PC-9 (cell line): ENCODE results near the gene ARGLU1. TPM values are rescaled to one million over a fixed set of nuclear protein-coding genes. Genes with fewer than 3 reads are reported as not detected.

Source experiments
- BruUV-seq: library from RNA; stranded (reverse); fragments of 400-500 nt; replicated peaks from 2 replicates; lab custom pipeline; 2021; lab: Mats Ljungman, UMichigan
- CTCF ChIA-PET: fragments of 300-600 bp; sonication (Branson Sonifier 250); formaldehyde crosslinking; loops from one replicate; lab custom pipeline; 2022; ENCODE audit warnings: antibody characterized with exemption; lab: Charles Lee
- POLR2A ChIA-PET: fragments of 300-600 bp; sonication (Branson Sonifier 250); formaldehyde crosslinking; loops from one replicate; lab custom pipeline; 2022; ENCODE audit warnings: antibody characterized with exemption; ENCODE audit not compliant: unreplicated experiment; lab: Charles Lee
- DNase-seq, 2 experiments: peaks; one replicate each; pipeline versions ENCODE4 v3.0.0 to v3.0.0-alpha.2; 2015 to 2022; ENCODE audit warnings: mixed read lengths in 1 of 2
- H2AFZ ChIP-seq: fragments of 200-600 bp; sonication (generic); 2 replicates; pipeline ENCODE4 v1.8.1; 2017; ENCODE audit warnings: antibody characterized with exemption
- H3F3A ChIP-seq: fragments of 200-600 bp; sonication (generic); 2 replicates; pipeline ENCODE4 v1.8.1; 2017; ENCODE audit warnings: antibody characterized with exemption, mild to moderate bottlenecking, low read depth; ENCODE audit not compliant: insufficient read depth
- H3K27ac ChIP-seq: fragments of 200-600 bp; sonication (generic); 2 replicates; pipeline ENCODE4 v1.6.1; 2016; ENCODE audit warnings: mixed run types
- H3K27me3 ChIP-seq: fragments of 200-600 bp; sonication (generic); 2 replicates; pipeline ENCODE4 v1.6.1; 2016; ENCODE audit warnings: low read depth, mixed run types; ENCODE audit not compliant: insufficient read depth
- H3K36me3 ChIP-seq: fragments of 200-600 bp; sonication (generic); 2 replicates; pipeline ENCODE4 v1.6.1; 2016; ENCODE audit warnings: low read depth, mixed run types
- H3K4me1 ChIP-seq: fragments of 200-600 bp; sonication (generic); replicated peaks from 2 replicates; pipeline ENCODE4 v1.6.1; 2016; ENCODE audit warnings: mixed run types; ENCODE audit not compliant: insufficient read depth
- H3K4me2 ChIP-seq: fragments of 200-600 bp; sonication (generic); 2 replicates; pipeline ENCODE4 v1.6.1; 2017; ENCODE audit warnings: mixed run types
- H3K4me3 ChIP-seq: fragments of 200-600 bp; sonication (generic); 2 replicates; pipeline ENCODE4 v1.6.1; 2016; ENCODE audit warnings: mixed run types
- H3K79me2 ChIP-seq: fragments of 200-600 bp; sonication (generic); 2 replicates; pipeline ENCODE4 v1.6.1; 2017; ENCODE audit warnings: low read depth, mixed run types
- H3K9me2 ChIP-seq: fragments of 200-600 bp; sonication (generic); 2 replicates; pipeline ENCODE4 v1.8.1; 2017; ENCODE audit warnings: mild to moderate bottlenecking; ENCODE audit not compliant: insufficient read depth
- H3K9me3 ChIP-seq: fragments of 200-600 bp; sonication (generic); 2 replicates; pipeline ENCODE4 v1.8.1; 2016; ENCODE audit warnings: low read depth; ENCODE audit not compliant: insufficient read depth
- H4K20me1 ChIP-seq: fragments of 200-600 bp; sonication (generic); 2 replicates; pipeline ENCODE4 v1.8.1; 2017; ENCODE audit not compliant: insufficient read depth
- EZH2 ChIP-seq: fragments of 200-600 bp; sonication (generic); IDR thresholded peaks from 2 replicates; pipeline ENCODE4 v1.8.0; 2017; ENCODE audit warnings: antibody characterized with exemption, low read depth
- intact Hi-C: fragments of 100-400 bp; cut with micrococcal nuclease; formaldehyde crosslinking; loops from one replicate; pipeline ENCODE4 v1.10.0; 2022; ENCODE audit not compliant: unreplicated experiment
- total RNA-seq: library from RNA; stranded (reverse); gene quantifications from 2 replicates; pipeline ENCODE4 v1.2.3, GENCODE V29; 2021
- TF ChIP-seq, protein P1 (sequence below): fragments of 200-600 bp; sonication (generic); conservative IDR thresholded peaks from 2 replicates; pipeline ENCODE4 v1.6.1; 2017; ENCODE audit warnings: mixed run types, antibody characterized with exemption, mild to moderate bottlenecking, moderate library complexity

ARGLU1 gene
- total RNA-seq, 1 experiment from 2014 or later: 89.2 TPM

- DNase-seq: no peak
- H3K36me3 ChIP-seq: peaks cover 23% of the 10 kb centered on the region; the same call in 1 of the 2 replicates
These were observed 67.5 kb downstream of the ARGLU1 start for GRCh38 chr13:106500445-106500844.

GRCh38 chr13:106499896-106500295, 68.0 kb downstream of the ARGLU1 start:
- Histone ChIP-seq H3K4me1 (no peaks in the 10 kb centered on the region), H3K9me2 (no peaks in the 10 kb centered on the region), H4K20me1 (no peaks in the 10 kb centered on the region; the same call in 1 of the 2 replicates), H3K27me3 (no peaks in the 10 kb centered on the region), H3K27ac (peak overlapping the region; percentile 19; the same call in 1 of the 2 replicates), H3K4me2 (no peak overlapping the region), H2AFZ (no peak overlapping the region), H3K79me2 (peaks cover 96% of the 10 kb centered on the region), H3F3A (no peaks in the 10 kb centered on the region; the same call in 1 of the 2 replicates), H3K9me3 (no peaks in the 10 kb centered on the region), H3K4me3 (no peak overlapping the region), H3K36me3 (peaks cover 28% of the 10 kb centered on the region)
- POLR2A ChIA-PET: no interaction called here
- TF ChIP-seq, protein P1, sequence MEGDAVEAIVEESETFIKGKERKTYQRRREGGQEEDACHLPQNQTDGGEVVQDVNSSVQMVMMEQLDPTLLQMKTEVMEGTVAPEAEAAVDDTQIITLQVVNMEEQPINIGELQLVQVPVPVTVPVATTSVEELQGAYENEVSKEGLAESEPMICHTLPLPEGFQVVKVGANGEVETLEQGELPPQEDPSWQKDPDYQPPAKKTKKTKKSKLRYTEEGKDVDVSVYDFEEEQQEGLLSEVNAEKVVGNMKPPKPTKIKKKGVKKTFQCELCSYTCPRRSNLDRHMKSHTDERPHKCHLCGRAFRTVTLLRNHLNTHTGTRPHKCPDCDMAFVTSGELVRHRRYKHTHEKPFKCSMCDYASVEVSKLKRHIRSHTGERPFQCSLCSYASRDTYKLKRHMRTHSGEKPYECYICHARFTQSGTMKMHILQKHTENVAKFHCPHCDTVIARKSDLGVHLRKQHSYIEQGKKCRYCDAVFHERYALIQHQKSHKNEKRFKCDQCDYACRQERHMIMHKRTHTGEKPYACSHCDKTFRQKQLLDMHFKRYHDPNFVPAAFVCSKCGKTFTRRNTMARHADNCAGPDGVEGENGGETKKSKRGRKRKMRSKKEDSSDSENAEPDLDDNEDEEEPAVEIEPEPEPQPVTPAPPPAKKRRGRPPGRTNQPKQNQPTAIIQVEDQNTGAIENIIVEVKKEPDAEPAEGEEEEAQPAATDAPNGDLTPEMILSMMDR: no peak
- no peak for TF ChIP-seq EZH2
- BruUV-seq: no TSS peak
- intact Hi-C loops: no loop called here
- DNase-seq: no peak
- CTCF ChIA-PET: interaction anchor here (0.5 kb wide), 1 partner anchor 21 kb away, joined by 4 read pairs; no protein-coding TSS in a partner anchor

More at GRCh38 chr13:106500445-106500844, 67.5 kb downstream of the ARGLU1 start:
- Histone ChIP-seq H3K4me2 (no peak overlapping the region), H3K9me3 (no peaks in the 10 kb centered on the region), H3K9me2 (no peaks in the 10 kb centered on the region), H2AFZ (no peak overlapping the region), H3F3A (no peaks in the 10 kb centered on the region; the same call in 1 of the 2 replicates), H3K27me3 (no peaks in the 10 kb centered on the region), H3K79me2 (peaks cover 98% of the 10 kb centered on the region), H3K27ac (peak overlapping the region; percentile 19; the same call in 1 of the 2 replicates), H4K20me1 (no peaks in the 10 kb centered on the region; the same call in 1 of the 2 replicates), H3K4me3 (no peak overlapping the region), H3K4me1 (no peaks in the 10 kb centered on the region)
- no TSS peak for BruUV-seq
- intact Hi-C loops: no loop called here
- TF ChIP-seq, protein P1: no peak
- no peak for TF ChIP-seq EZH2
- CTCF ChIA-PET: no interaction called here
- POLR2A ChIA-PET: no interaction called here

DNA sequence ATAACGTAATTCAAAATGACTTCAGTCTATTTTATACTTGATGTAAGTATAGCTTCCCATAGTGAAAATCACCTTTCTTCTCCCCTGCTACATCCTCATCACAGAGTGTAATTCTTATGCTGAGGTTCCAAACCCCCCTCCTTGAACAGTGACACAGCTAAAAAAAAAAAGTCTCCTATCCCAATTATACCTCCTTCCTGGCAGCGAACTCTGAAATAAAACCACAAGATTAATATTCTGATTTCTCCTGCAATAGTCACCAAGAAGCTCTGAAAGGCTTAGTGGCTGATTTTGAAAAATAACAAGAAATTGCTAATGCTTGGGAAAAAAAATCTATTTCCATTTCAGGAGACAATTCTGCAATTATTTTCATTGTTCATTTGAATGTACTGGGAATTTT, 68.8 kb downstream of the ARGLU1 start:
- H2AFZ ChIP-seq: no peak overlapping the region
- DNase-seq: no peak
- BruUV-seq: no TSS peak
- no peaks in the 10 kb centered on the region; the same call in 1 of the 2 replicates for H4K20me1 ChIP-seq
- no peak overlapping the region for H3K4me2 ChIP-seq
- no peaks in the 10 kb centered on the region; the same call in 1 of the 2 replicates for H3F3A ChIP-seq
- H3K9me3 ChIP-seq: no peaks in the 10 kb centered on the region
- H3K27me3 ChIP-seq: no peaks in the 10 kb centered on the region
- ChIA-PET CTCF (no interaction called here), POLR2A (no interaction called here)
- no peak overlapping the region for H3K4me3 ChIP-seq
- intact Hi-C loops: no loop called here
- no peak for TF ChIP-seq EZH2
- TF ChIP-seq, protein P1: no peak
- no peaks in the 10 kb centered on the region for H3K9me2 ChIP-seq
- H3K27ac ChIP-seq: no peak overlapping the region
- H3K36me3 ChIP-seq: peaks cover 36% of the 10 kb centered on the region
- peaks cover 96% of the 10 kb centered on the region for H3K79me2 ChIP-seq
- no peaks in the 10 kb centered on the region for H3K4me1 ChIP-seq
